Neuron (in vitro differentiated cells): Measurements from ENCODE around the gene DMC1.
"Not testable (repeated sequence)": the region's sequence is repeated elsewhere in the genome, so short reads cannot be mapped to it uniquely, and the experiment has no call there.

Source experiments
- H2AFZ ChIP-seq: one replicate; pipeline ENCODE4 v1.6.1; 2013; ENCODE audit warnings: low read depth, mild to moderate bottlenecking, inconsistent platforms, low read length, moderate library complexity
- H3K27me3 ChIP-seq: one replicate; pipeline ENCODE4 v1.6.1; 2013; ENCODE audit warnings: low read length; ENCODE audit not compliant: insufficient read depth
- H3K36me3 ChIP-seq: one replicate; pipeline ENCODE4 v1.6.1; 2013; ENCODE audit warnings: low read length; ENCODE audit not compliant: insufficient read depth
- H3K4me1 ChIP-seq: one replicate; pipeline ENCODE4 v1.6.1; 2013; ENCODE audit warnings: low read length; ENCODE audit not compliant: insufficient read depth
- H3K4me3 ChIP-seq: 2 replicates; pipeline ENCODE4 v1.5.1; 2013; ENCODE audit warnings: mild to moderate bottlenecking, low read length, moderate library complexity
- H3K9me3 ChIP-seq: one replicate; pipeline ENCODE4 v1.6.1; 2013; ENCODE audit warnings: low read length

DMC1 gene, protein sequence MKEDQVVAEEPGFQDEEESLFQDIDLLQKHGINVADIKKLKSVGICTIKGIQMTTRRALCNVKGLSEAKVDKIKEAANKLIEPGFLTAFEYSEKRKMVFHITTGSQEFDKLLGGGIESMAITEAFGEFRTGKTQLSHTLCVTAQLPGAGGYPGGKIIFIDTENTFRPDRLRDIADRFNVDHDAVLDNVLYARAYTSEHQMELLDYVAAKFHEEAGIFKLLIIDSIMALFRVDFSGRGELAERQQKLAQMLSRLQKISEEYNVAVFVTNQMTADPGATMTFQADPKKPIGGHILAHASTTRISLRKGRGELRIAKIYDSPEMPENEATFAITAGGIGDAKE

DNA sequence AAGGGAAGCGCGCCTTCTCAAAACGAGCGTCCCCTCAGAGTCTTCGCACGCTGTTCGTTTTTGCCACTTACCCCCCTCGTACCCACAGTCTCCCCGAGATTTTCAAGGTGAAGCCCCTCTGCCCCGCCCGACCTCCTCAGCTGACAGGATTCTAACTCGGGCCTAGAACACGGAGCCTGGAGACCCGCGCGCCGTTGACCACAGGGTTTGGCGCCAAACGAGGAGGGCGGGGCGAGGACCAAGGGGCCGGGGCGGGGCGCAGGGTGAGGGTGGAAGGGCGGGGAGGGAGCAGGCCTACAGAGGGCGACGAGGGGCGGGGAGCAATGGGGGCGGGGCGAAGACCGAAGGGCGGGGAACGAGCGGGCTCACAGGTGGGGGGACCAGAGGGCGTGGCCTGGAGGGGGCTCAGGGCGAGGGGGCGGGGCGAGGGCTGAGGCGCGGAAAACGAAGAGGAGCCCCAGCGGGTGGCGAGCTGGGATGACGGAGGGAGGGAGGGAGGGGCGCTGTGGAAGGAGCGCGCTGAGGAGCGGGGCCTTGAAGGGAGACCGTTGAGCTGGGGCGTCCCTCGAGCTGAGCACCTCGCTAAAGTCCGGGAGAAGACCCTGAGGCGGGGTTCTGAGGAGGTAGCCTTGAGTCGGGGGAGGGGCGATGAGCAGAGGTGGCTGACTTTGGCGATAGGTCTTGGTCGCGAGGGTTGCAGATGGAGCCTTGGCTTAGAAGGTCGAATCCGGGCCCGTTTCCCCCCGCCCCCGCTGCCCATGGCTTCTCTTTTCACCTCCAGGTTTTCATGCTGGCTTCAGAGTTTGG is at the start of gene DMC1:
Gene DMC1, minus strand, starts transcription at position 212 of the 807 bp plus-strand sequence. CDS start 1,927 bp downstream, outside the sequence.
- H3K9me3 ChIP-seq, result no peaks in the 10 kb centered on the region
- no peaks in the 10 kb centered on the region for H3K36me3 ChIP-seq
- peak within 1 kb of the TSS; percentile 93 for H2AFZ ChIP-seq
- H3K4me3 ChIP-seq, result peak within 1 kb of the TSS; percentile 61
- no peaks in the 10 kb centered on the region for H3K27me3 ChIP-seq
- peaks cover 16% of the 10 kb centered on the region for H3K4me1 ChIP-seq

DNA sequence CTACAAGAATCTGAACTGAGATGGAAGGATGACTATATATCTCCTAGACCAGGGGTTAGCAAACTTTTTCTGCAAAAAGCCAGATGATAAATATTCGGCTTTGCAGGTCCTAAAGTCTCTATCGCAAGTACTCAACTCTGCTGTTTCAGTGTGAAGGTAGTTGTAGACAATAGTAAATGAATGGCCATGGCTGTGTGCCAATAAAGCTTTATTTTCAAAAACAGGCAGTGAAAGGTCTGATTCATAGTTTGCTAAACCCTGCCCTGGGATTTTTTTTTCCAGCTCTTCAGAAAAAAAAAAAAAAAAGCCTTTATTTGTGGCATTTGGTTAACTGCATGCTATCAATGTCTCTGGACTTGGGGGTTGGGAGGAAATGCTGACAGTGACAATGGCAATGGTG is 48.7 kb upstream of the DMC1 start:
- no peak overlapping the region for H2AFZ ChIP-seq
- no peaks in the 10 kb centered on the region for H3K27me3 ChIP-seq
- H3K36me3 ChIP-seq, result peaks cover 68% of the 10 kb centered on the region
- H3K4me1 ChIP-seq, result no peaks in the 10 kb centered on the region
- H3K4me3 ChIP-seq, result no peak overlapping the region
- peaks cover 10% of the 10 kb centered on the region for H3K9me3 ChIP-seq

DNA sequence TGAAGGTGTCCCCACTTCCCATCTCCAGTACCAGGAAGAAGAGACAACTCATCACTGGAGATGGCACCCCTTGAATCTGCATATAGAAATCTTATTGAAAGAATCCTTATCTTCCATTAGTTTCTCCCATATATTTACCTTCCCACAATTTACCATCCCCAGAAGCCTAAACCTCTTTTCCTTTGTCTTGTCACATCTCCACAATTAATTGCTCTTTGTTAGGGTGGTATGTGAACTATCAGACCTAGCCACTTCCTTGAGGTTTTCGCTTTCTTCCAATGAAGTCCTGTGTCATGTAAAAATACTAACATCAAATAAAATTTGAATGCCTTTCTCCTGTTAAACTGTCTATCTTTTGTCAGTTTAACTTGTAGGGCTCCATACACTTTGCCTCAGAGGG is 48.3 kb upstream of the DMC1 start:
- H3K9me3 ChIP-seq, result peaks cover 13% of the 10 kb centered on the region
- H3K4me1 ChIP-seq, result no peaks in the 10 kb centered on the region
- no peaks in the 10 kb centered on the region for H3K27me3 ChIP-seq
- peaks cover 68% of the 10 kb centered on the region for H3K36me3 ChIP-seq
- no peak overlapping the region for H2AFZ ChIP-seq
- H3K4me3 ChIP-seq, result no peak overlapping the region

DNA sequence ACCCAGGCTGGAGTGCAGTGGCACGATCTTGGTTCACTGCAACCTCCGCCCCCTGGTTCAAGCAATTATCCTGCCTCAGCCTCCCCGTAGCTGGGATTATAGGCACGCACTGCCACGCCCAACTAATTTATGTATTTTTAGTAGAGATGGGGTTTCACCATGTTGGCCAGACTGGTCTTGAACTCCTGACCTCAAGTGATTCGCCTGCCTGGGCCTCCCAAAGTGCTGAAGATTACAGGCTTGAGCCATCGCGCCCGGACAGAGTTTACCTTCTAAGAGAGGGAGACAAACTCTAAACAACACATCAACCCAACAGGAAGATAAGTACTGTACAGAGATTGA is 45.1 kb upstream of the DMC1 start:
- not testable (repeated sequence) for H3K4me1 ChIP-seq, H2AFZ ChIP-seq, H3K27me3 ChIP-seq, H3K4me3 ChIP-seq
- Histone ChIP-seq H3K9me3 (peaks cover 13% of the 10 kb centered on the region), H3K36me3 (peaks cover 57% of the 10 kb centered on the region)

DNA sequence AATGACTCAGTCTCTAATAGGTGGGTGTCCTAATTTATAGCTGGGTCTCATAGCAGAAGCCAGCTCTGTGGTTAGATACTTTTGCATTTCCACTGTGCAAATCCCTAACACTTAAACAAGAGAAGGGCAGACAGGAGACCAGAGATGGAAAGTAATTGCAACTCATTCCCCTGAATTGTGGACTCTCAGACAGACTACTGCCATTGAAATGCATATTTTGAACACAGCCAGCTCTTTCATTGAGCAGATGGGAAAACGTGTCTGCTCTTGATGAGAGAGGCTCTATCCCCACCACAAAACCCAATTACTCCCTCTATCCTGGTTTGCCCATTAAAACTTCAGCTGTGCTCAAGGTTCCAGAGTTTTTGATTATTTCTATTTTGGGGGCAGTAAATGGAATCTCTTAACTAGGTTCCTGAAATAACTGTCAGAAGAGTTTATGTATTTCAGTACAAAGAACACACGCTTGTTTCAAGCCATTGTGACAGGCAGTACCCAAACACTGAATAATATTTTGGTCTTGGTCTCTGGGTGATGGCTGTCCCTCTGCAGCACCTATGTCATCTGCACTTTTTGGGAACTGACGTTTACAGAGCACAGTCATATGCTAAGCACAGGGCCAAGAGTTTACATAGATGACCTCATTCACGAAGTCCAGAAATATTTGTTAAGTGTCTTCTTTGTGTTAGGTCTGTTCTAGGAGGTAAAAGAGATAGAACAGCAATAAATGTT is 44.5 kb upstream of the DMC1 start:
- Histone ChIP-seq H3K36me3 (peaks cover 52% of the 10 kb centered on the region), H3K27me3 (no peaks in the 10 kb centered on the region), H2AFZ (no peak overlapping the region), H3K4me1 (no peaks in the 10 kb centered on the region), H3K9me3 (peaks cover 9% of the 10 kb centered on the region), H3K4me3 (no peak overlapping the region)

DNA sequence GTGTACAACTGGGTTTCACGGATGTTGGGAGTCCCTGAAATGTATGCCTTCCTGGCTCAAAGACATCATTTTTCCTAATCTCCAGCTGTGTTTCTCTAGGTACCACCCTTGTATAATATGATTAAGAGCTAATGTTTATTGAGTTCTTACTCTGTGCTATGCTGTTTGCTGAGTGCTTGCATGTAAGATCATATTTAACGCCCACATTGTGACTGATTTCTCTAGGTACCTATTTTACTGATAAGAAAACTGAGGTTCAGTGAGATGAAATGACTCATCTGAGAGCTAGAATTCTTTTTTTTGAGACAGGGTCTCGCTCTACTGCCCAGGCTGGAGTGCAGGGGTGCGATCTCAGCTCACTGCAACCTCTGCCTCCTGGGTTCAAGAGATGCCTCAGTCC is 43.6 kb upstream of the DMC1 start:
- Histone ChIP-seq H3K4me1 (no peaks in the 10 kb centered on the region), H3K36me3 (peaks cover 49% of the 10 kb centered on the region), H3K4me3 (no peak overlapping the region), H2AFZ (no peak overlapping the region), H3K27me3 (no peaks in the 10 kb centered on the region), H3K9me3 (peaks cover 3% of the 10 kb centered on the region)

DNA sequence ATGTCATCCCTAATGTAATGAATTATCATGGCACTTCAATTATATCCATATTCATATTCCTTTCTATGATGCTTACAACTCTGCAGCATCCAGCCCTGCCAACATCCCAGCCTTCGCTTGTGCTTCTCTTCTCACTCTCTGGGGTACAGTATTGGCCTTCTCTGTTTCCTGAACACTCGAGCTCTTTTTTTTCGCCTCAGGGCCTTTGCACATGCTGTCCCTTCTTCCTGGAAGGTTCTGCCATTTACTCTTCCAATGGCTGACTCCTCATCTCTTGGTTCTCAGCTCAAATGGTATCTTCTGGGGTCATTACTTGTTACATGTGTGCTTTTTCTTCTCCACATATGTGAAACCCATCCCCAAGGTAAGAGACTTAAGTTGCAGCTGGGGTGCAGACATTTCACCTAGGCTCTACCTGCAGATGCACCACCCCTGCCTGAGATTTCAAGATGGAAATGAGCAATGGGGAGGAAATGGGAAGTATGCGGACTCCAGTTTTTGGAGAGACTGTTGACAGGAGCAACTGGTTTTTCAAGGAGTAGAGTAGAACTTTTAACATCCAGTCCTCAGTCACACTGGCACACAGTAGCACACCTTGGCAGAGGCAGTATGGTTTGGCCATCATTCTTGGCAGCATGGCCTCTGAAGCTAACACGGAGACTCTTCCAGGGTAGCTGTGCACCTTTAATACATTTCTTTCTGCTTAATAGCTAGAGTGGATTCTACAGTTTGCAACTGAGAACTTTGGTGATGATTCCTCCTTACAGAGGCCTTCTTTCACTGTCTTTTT is 42.4 kb upstream of the DMC1 start:
- no peak overlapping the region for H3K4me3 ChIP-seq
- H3K27me3 ChIP-seq, result no peaks in the 10 kb centered on the region
- H3K36me3 ChIP-seq, result peaks cover 41% of the 10 kb centered on the region
- peaks cover 3% of the 10 kb centered on the region for H3K9me3 ChIP-seq
- no peak overlapping the region for H2AFZ ChIP-seq
- no peaks in the 10 kb centered on the region for H3K4me1 ChIP-seq

DNA sequence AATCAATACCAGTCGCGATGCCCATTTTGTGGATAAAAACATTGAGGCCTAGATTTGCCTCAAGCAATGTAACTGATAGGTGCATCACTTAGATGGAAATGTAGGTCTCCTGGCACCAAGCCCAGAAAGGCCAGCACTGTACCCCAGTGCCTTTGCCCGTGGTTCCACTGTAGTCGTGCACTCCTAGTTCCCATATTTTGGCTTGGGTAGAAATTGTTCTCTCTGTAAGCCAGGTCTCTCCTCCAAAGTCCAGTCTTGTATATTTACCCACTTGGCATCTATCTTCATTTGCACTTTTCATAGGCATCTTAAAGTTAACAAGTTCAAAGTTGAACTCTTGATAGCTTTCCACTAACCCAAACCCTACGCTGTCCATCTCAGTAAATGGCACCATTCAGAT is 41.6 kb upstream of the DMC1 start:
- Histone ChIP-seq H2AFZ (no peak overlapping the region), H3K9me3 (peaks cover 3% of the 10 kb centered on the region), H3K36me3 (peaks cover 36% of the 10 kb centered on the region), H3K27me3 (no peaks in the 10 kb centered on the region), H3K4me1 (no peaks in the 10 kb centered on the region), H3K4me3 (no peak overlapping the region)

DNA sequence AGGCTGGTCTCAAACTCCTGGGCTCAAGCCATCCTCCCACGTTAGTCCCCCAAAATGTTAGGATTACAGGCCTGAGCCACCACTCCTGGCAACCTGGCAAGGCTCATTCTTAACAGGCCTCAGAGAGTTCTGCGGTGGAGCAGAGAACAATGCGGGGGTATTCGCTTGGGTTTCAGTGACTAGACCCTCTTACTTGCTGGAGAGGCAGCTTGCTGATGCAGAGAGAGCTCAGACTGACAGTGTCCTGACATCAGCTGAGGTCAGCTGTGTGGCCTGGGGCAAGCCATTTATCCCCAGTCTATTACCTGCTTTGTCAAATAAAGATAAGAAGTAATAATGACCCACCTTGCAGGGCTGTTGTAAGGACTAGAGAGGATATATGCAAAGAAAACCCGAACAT is 40.3 kb upstream of the DMC1 start:
- H3K4me3 ChIP-seq, result no peak overlapping the region
- no peaks in the 10 kb centered on the region for H3K27me3 ChIP-seq
- H2AFZ ChIP-seq, result no peak overlapping the region
- H3K9me3 ChIP-seq, result peaks cover 3% of the 10 kb centered on the region
- no peaks in the 10 kb centered on the region for H3K4me1 ChIP-seq
- peaks cover 27% of the 10 kb centered on the region for H3K36me3 ChIP-seq

DNA sequence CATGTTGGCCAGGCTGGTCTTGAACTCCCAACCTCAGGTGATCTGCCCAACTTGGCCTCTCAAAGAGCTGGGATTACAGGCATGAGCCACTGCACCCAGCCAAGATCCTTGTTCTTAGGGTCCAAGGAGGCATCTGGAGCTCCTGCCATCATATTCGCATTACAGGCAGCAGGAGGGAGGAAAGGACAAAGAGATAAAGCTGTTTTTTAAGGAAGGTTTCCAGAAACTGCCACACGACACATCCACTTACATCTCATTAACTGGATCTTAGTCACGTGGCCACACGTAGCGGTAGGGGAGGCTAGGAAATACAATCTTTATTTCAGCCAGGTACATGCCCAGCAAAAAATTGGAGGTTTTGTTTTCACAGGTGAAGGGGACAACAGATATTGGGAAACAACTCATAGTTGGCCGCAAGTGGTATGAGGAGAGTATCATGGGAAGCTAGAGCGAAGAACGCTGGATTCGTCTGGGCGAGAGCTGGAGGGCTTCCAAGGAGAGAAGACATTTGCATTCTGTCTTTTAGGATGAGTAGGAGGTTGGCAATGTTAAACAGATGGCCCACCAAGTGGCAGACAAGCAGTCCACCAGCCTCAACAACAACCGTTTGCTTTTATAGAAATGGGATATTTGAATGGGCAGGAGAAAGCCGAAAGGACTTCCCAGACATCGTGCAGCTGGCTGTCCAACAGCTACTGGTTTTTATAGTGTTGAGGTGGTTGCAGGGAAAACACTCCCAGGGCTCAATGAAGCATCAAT is 39.2 kb upstream of the DMC1 start:
- Histone ChIP-seq H3K9me3 (peaks cover 3% of the 10 kb centered on the region), H3K36me3 (peaks cover 31% of the 10 kb centered on the region), H3K4me3 (no peak overlapping the region), H3K27me3 (no peaks in the 10 kb centered on the region), H2AFZ (no peak overlapping the region), H3K4me1 (no peaks in the 10 kb centered on the region)

DNA sequence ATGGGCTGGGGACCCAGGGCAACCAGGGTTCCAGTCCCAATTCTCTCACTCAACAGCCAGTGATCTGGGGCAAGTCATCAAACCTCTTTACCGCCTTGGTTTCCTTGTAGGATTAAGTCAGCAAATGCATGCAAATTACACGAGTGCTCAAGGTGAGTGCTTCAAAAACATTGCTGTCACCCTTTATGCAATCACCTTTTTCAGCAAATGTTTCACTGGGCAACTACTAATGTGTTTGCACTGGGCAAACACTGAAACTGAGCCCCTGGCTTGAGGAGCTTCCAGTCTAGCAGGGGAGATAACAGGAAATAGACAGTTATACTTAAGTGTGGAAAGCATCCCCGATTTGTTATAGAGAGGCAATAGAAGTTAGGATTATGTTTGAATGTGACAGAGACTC is 37.7 kb upstream of the DMC1 start:
- no peaks in the 10 kb centered on the region for H3K9me3 ChIP-seq

DNA sequence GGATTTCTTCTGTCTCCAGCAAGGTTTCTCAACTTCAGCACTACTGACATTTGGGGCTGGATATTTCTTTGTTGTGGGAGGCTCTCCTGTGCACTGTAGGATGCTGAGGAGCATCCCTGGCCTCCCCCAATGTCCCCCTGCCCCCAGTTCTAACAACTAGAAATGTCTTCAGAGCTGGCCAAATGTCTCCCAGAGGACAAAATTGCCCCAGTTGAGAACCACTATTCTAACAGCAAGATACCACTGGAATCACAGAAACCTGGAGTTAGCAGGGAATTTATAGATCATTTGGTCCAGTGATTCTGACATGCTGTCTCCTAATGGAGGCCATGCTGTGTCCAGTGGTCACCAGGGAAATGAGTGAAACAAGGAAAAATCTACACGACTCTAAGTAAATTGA is 32.2 kb upstream of the DMC1 start:
- H3K9me3 ChIP-seq, result no peaks in the 10 kb centered on the region
- no peak overlapping the region for H3K4me3 ChIP-seq
- H3K36me3 ChIP-seq, result peaks cover 40% of the 10 kb centered on the region
- H3K27me3 ChIP-seq, result no peaks in the 10 kb centered on the region
- no peak overlapping the region for H2AFZ ChIP-seq
- no peaks in the 10 kb centered on the region for H3K4me1 ChIP-seq

More for the DNA sequence above, 37.7 kb upstream of the DMC1 start:
- Histone ChIP-seq H3K36me3 (peaks cover 24% of the 10 kb centered on the region), H3K27me3 (no peaks in the 10 kb centered on the region), H2AFZ (no peak overlapping the region), H3K4me3 (no peak overlapping the region), H3K4me1 (no peaks in the 10 kb centered on the region)
